ENCODE data around the gene IGFN1. TPM values are rescaled to one million over a fixed set of nuclear protein-coding genes. Genes with fewer than 3 reads are reported as not detected.

The IGFN1 gene
- total and polyA plus RNA-seq, 2 of the 4 experiments (the other 2 are of a cell fraction), result 0.05 TPM; not detected in 1

GRCh38 chr1:201222125-201222524, 31.5 kb downstream of the IGFN1 start:
- Histone ChIP-seq H3K14ac (replicated peaks; ENCODE audit: low read depth, low read length) (no peak overlapping the region), H3K9ac (ENCODE audit: low read depth, low read length) (no peak overlapping the region), H2AFZ (replicated peaks; ENCODE audit: low read length, poor library complexity) (no peak overlapping the region), H4K5ac (ENCODE audit: low read depth, low read length) (no peak overlapping the region), H2BK20ac (ENCODE audit: low read depth, low read length) (no peak overlapping the region), H3K23ac (ENCODE audit: low read depth, low read length) (no peak overlapping the region), H3K4me1 (ENCODE audit: control insufficient read depth, insufficient read depth, low read length) (no peaks in the 10 kb centered on the region), H2BK120ac (ENCODE audit: low read depth, low read length) (no peak overlapping the region), H3K4me3 (ENCODE audit: insufficient read depth, low read depth, low read length) (no peak overlapping the region), H3K36me3 (ENCODE audit: control insufficient read depth, insufficient read depth, low read length) (no peaks in the 10 kb centered on the region), H2AK9ac (replicated peaks; ENCODE audit: low read depth, low read length, poor library complexity) (no peak overlapping the region), H3K79me1 (ENCODE audit: low read depth in 1 of 2, low read length in 2 of 2) (no peaks in the 10 kb centered on the region), H2AK5ac (ENCODE audit: low read depth, low read length) (no peak overlapping the region), H3K18ac (ENCODE audit: low read depth, low read length) (no peak overlapping the region), H2BK5ac (ENCODE audit: low read depth, low read length, poor library complexity, severe bottlenecking) (no peak overlapping the region), H4K20me1 (ENCODE audit: insufficient read depth, low read length) (no peaks in the 10 kb centered on the region), H3K4me2 (ENCODE audit: low read depth, low read length) (no peak overlapping the region), H3K27me3 (ENCODE audit: control insufficient read depth, insufficient read depth, low read length) (peaks cover 37% of the 10 kb centered on the region), H4K91ac (ENCODE audit: insufficient read depth, low read depth, low read length) (no peak overlapping the region), H3K56ac (ENCODE audit: extremely low read depth, insufficient read depth, low read length) (no peak overlapping the region), H3K9me3 (ENCODE audit: control insufficient read depth, insufficient read depth, low read length) (no peaks in the 10 kb centered on the region), H4K8ac (ENCODE audit: low read depth in 2 of 2, low read length in 2 of 2) (no peak overlapping the region), H3K4ac (ENCODE audit: low read depth, low read length) (no peak overlapping the region), H3K27ac (ENCODE audit: insufficient read depth, low read length) (no peak overlapping the region), H2BK15ac (ENCODE audit: low read depth, low read length) (no peak overlapping the region), H3K9me1 (ENCODE audit: insufficient read depth, low read length) (no peaks in the 10 kb centered on the region)
- dilution Hi-C loops (cut with HindIII; ENCODE audit: low sequenced_read_pairs, unreplicated experiment) (no loop called here), in situ Hi-C loops (cut with MboI; ENCODE audit: low sequenced_read_pairs) (loop anchor here (10.0 kb wide), 1 partner anchor 137 kb away; no protein-coding TSS in a partner anchor), intact Hi-C loops (cut with micrococcal nuclease) (loop anchor here (2.0 kb wide), 1 partner anchor 37 kb away; no protein-coding TSS in a partner anchor)
- DNase-seq (no peak), ATAC-seq (ENCODE audit: low read depth) (no peak)
- BruUV-seq (replicated peaks), result no TSS peak
- TF ChIP-seq MAZ (IDR thresholded peaks at IDR 0.05; ENCODE audit: borderline replicate concordance, low read depth, low read length) (no peak), ELK1 (IDR thresholded peaks at IDR 0.05; ENCODE audit: borderline replicate concordance, low read depth, low read length) (no peak), USF2 (IDR thresholded peaks at IDR 0.05; ENCODE audit: low read depth, low read length) (no peak), MAFK (IDR thresholded peaks at IDR 0.05; ENCODE audit: low read depth, low read length) (no peak)
- ChIA-PET CTCF (interaction anchor here (0.6 kb wide), 1 partner anchor 1409 kb away, joined by 3 read pairs; no protein-coding TSS in a partner anchor), POLR2A (ENCODE audit: unreplicated experiment) (no interaction called here)
- WGBS, 2 experiments (ENCODE audit: extremely low coverage in 2 of 2, insufficient read length in 1 of 2), result 57% methylated on average over 3 of the region's 6 CpGs; no CpG with 5 or more reads in 1 of the 2 experiments
